Heart right ventricle (tissue), 16 donors: ENCODE data around the gene ZC3H10. TPM values are rescaled to one million over a fixed set of nuclear protein-coding genes. Genes with fewer than 3 reads are reported as not detected.
A peak's percentile ranks its signal among the peaks of the same experiment; 100 is the strongest.

ENCODE experiments used
- ATAC-seq, 8 donors: fragments of 200-7000 bp; cut with Tn5 transposase; one replicate each; pipeline ENCODE4 v1.9.1; 2020; ENCODE audit warnings: mild to moderate bottlenecking in 8 of 8, moderate library complexity in 8 of 8, moderate number of reproducible peaks in 1 of 8
- DNase-seq, 2 donors: peaks; one replicate each; pipeline ENCODE4 v3.0.0-alpha.2; 2020
- H3K27ac ChIP-seq, 10 donors: fragments of 200-600 bp; sonication (generic) in 2 of 10; one replicate each; pipeline versions ENCODE4 v1.5.0 to v1.8.0; 2020 to 2022; ENCODE audit warnings: mild to moderate bottlenecking in 3 of 10
- H3K27me3 ChIP-seq, 7 donors: fragments of 200-600 bp; one replicate each; pipeline ENCODE4 v1.8.0; 2021 to 2022; ENCODE audit warnings: mild to moderate bottlenecking in 2 of 7
- H3K36me3 ChIP-seq, 9 donors: fragments of 200-600 bp; sonication (generic) in 1 of 9; one replicate each; pipeline versions ENCODE4 v1.5.0 to v1.8.0; 2020 to 2022; ENCODE audit warnings: mild to moderate bottlenecking in 2 of 9
- H3K4me1 ChIP-seq, 9 donors: fragments of 200-600 bp; sonication (generic) in 1 of 9; one replicate each; pipeline versions ENCODE4 v1.5.0 to v1.8.0; 2020 to 2022; ENCODE audit warnings: mild to moderate bottlenecking in 4 of 9
- H3K4me3 ChIP-seq, 10 donors: fragments of 200-600 bp; sonication (generic) in 2 of 10; one replicate each; pipeline versions ENCODE4 v1.5.0 to v1.8.0; 2020 to 2022; ENCODE audit warnings: mild to moderate bottlenecking in 7 of 10, moderate library complexity in 2 of 10
- H3K9me3 ChIP-seq, 11 donors: fragments of 200-600 bp in 10 of 11; sonication (generic) in 2 of 11; one replicate each; pipeline versions ENCODE4 v1.5.0 to v1.8.0; 2013 to 2022; ENCODE audit warnings: mild to moderate bottlenecking in 2 of 11, control low read depth in 1 of 11, moderate library complexity in 1 of 11
- CTCF ChIP-seq, 9 donors: fragments of 200-600 bp; sonication (generic) in 2 of 9; IDR thresholded peaks; one replicate each; pipeline versions ENCODE4 v1.5.0 to v1.8.0; 2021 to 2022; ENCODE audit warnings: antibody characterized with exemption in 9 of 9, mild to moderate bottlenecking in 5 of 9, moderate library complexity in 1 of 9
- WGBS, 2 donors: extraction: QIAGEN DNeasy Blood & Tissue Kit; methylation state at CpG; one replicate each; pipeline ENCODE4 v1.1.7; 2013; ENCODE audit warnings: inconsistent platforms in 1 of 2; 5-methylcytosine and 5-hydroxymethylcytosine counted together
- intact Hi-C, 10 donors: fragments of 100-400 bp; cut with DNase I; formaldehyde crosslinking; loops; one replicate each; pipeline versions ENCODE4 v1.11.1 to v1.14.2; 2022
- polyA plus RNA-seq, 2 donors: library from polyadenylated mRNA; stranded (reverse); fragments of 200-250 nt; gene quantifications; one replicate each; pipeline ENCODE4 v1.2.3, GENCODE V29; 2013
- total RNA-seq, 10 donors: library from RNA; stranded (reverse); fragmentation: NEBNext Ultra II Directional in 3 of 10; extraction: Animal tissue kit (Norgen Biotek cat#: 25700) in 3 of 10; gene quantifications; one replicate each; pipeline versions ENCODE4 v1.2.1 to v1.2.4, GENCODE V29; 2021 to 2023
- donor health status: Arrhythmogenic right ventricular cardiomyopathy.
- donor health status: ischemic (EF 13 %, LVEDD 7.1; RV severe dilation, severe dysfunction).
- donor health status: healthy with polysubstance abuse.
- donor health status: DM: no; HTN: yes; CAD: no.
- donor health status: DM: no; HTN: no; CAD: no.
- donor health status: ischemic (EF 25% LVEDD 6.9; RV normal size, moderate dysfunction).
- donor health status: ischemic (EF 25% LVEDD 5.7; RV mildly dilated, moderate dysfunction).
- donor health status: healthy.
- donor health status: DM: yes; HTN: yes; CAD: no.
- donor health status: Ischemic cardiomyopathy.
- donor health status: ischemic (EF 35%, LVEDD 5.7; RV mildly dilated, moderate dysfunction).
- donor health status: nonischemic (EF 11% LVEDD 7.7; RV severe dilation, severe dysfunction).
- donor health status: DM: yes; HTN: yes; CAD: no.
- donor health status: PGD.
- donor health status: ischemic (EF 29% LVEDD 5.4; RV normal size, mild dysfunction).
- donor health status: nonischemic (EF 23%, LVEDD 6.1; RV moderate dilation, normal function).

ZC3H10 gene
- total and polyA plus RNA-seq, 12 donors: 2.1 to 5.8 (median 4.8) TPM

GRCh38 chr12:56158029-56158925 is 40.2 kb downstream of the ZC3H10 start, which contains the start of gene MYL6:
Gene MYL6 (plus strand): TSS chr12:56158359. CDS start chr12:56158402, 43 bp downstream.
- Histone ChIP-seq H3K36me3 (peaks cover 4 to 48% (median 38%) of the 10 kb centered on the region in 9 donors), H3K9me3 (no peaks in the 10 kb centered on the region), H3K4me3 (peak within 1 kb of the TSS; percentile 73 to 98 (median 91)), H3K27me3 (no peaks in the 10 kb centered on the region), H3K4me1 (peaks cover 20 to 53% (median 42%) of the 10 kb centered on the region in 9 donors), H3K27ac (peak within 1 kb of the TSS; percentile 93 to 99 (median 98))
- DNase-seq: peak; percentile 86 to 99
- intact Hi-C loops: loop anchor here in 6 of 10 donors (1.0 to 5.0 kb wide), 4 partner anchors 31 to 39 kb away; partner anchors contain the start of gene ZC3H10 (in 2 of the 6)
- ATAC-seq: peak; percentile 85 to 96 (median 93)
- WGBS, 2 donors: 0% methylated on average over 30 of the region's 30 CpGs
- no peak for TF ChIP-seq CTCF (IDR thresholded peaks at IDR 0.05)

- Histone ChIP-seq H3K4me3 (peak overlapping the region; percentile 73 to 98 (median 91)), H3K4me1 (peaks cover 20 to 50% (median 40%) of the 10 kb centered on the region in 9 donors), H3K9me3 (no peaks in the 10 kb centered on the region), H3K36me3 (peaks cover 4 to 55% (median 44%) of the 10 kb centered on the region in 9 donors), H3K27ac (peak overlapping the region; percentile 93 to 99 (median 98)), H3K27me3 (no peaks in the 10 kb centered on the region)
- DNase-seq (peak; percentile 71 to 86), ATAC-seq (peak; percentile 61 to 83 (median 77))
- no peak for TF ChIP-seq CTCF (IDR thresholded peaks at IDR 0.05)
- 0 to 1% methylated on average over 6 of the region's 6 CpGs for WGBS, 2 donors
- intact Hi-C loops: loop anchor here in 7 of 10 donors (1.0 to 5.0 kb wide), 4 partner anchors 32 to 40 kb away; partner anchors contain the start of gene ZC3H10 (in 2 of the 7)
Observed at GRCh38 chr12:56158926-56159461, 40.9 kb downstream of the ZC3H10 start.

GRCh38 chr12:56159482-56160192 is 41.6 kb downstream of the ZC3H10 start:
- ATAC-seq (no peak), DNase-seq (no peak)
- TF ChIP-seq CTCF (IDR thresholded peaks at IDR 0.05): no peak
- Histone ChIP-seq H3K4me3 (peak overlapping the region; percentile 73 to 98 (median 91)), H3K9me3 (no peaks in the 10 kb centered on the region), H3K4me1 (peaks cover 20 to 50% (median 40%) of the 10 kb centered on the region in 9 donors), H3K27ac (peak overlapping the region; percentile 93 to 99 (median 98)), H3K36me3 (peaks cover 4 to 62% (median 50%) of the 10 kb centered on the region in 9 donors), H3K27me3 (no peaks in the 10 kb centered on the region)
- 2 to 7% methylated on average over 8 of the region's 8 CpGs for WGBS, 2 donors
- intact Hi-C loops: loop anchor here in 7 of 10 donors (1.0 to 5.0 kb wide), 5 partner anchors 29 to 41 kb away; partner anchors contain the start of genes ZC3H10 (in 3 of the 7) and SMARCC2 (in 2 of the 7)
